H1 (cell line): ENCODE results near the gene ILDR2. TPM values are rescaled to one million over a fixed set of nuclear protein-coding genes. Genes with fewer than 3 reads are reported as not detected.
A peak's percentile ranks its signal among the peaks of the same experiment; 100 is the strongest.

Source experiments
- CTCF ChIA-PET: fragments of 300-600 bp; sonication (Branson Sonifier 250); formaldehyde crosslinking; loops from one replicate; lab custom pipeline; 2021; ENCODE audit not compliant: partially characterized antibody; lab: Charles Lee
- POLR2A ChIA-PET: fragments of 300-600 bp; sonication (Branson Sonifier 250); formaldehyde crosslinking; loops from one replicate; lab custom pipeline; 2021; ENCODE audit warnings: inconsistent platforms; ENCODE audit not compliant: partially characterized antibody; lab: Charles Lee
- DNase-seq, 2 experiments: peaks; one replicate each; pipeline versions ENCODE4 v3.0.0 to v3.0.0-alpha.2; 2010 to 2022; ENCODE audit warnings: low spot score in 2 of 2, low read depth in 1 of 2, mixed read lengths in 1 of 2
- FAIRE-seq: peaks from 2 replicates; lab custom pipeline; 2011; peaks lifted over from hg19 to GRCh38; lab: Jason Lieb, UNC
- H2AFZ ChIP-seq: 2 replicates; pipeline ENCODE4 v1.8.1; 2012; ENCODE audit warnings: low read length, inconsistent platforms
- H2AK5ac ChIP-seq: 2 replicates; pipeline ENCODE4 v1.6.1; 2013; ENCODE audit warnings: low read depth, low read length
- H2BK120ac ChIP-seq: replicated peaks from 2 replicates; pipeline ENCODE3; 2013; ENCODE audit warnings: low read depth, low read length, inconsistent platforms
- H2BK12ac ChIP-seq: 2 replicates; pipeline ENCODE4 v1.6.1; 2013; ENCODE audit warnings: low read depth, low read length
- H2BK15ac ChIP-seq: 2 replicates; pipeline ENCODE4 v1.6.1; 2013; ENCODE audit warnings: low read length
- H2BK20ac ChIP-seq: 2 replicates; pipeline ENCODE4 v1.6.1; 2013; ENCODE audit warnings: low read length
- H2BK5ac ChIP-seq: 2 replicates; pipeline ENCODE4 v1.6.1; 2013; ENCODE audit warnings: low read depth, low read length
- H3K14ac ChIP-seq: 2 replicates; pipeline ENCODE4 v1.6.1; 2013; ENCODE audit warnings: inconsistent platforms; ENCODE audit not compliant: insufficient read length
- H3K18ac ChIP-seq: 2 replicates; pipeline ENCODE4 v1.6.1; 2013; ENCODE audit warnings: low read length; ENCODE audit errors: extremely low read depth
- H3K23ac ChIP-seq: 2 replicates; pipeline ENCODE4 v1.6.1; 2013; ENCODE audit warnings: inconsistent platforms; ENCODE audit not compliant: insufficient read length
- H3K23me2 ChIP-seq: 2 replicates; pipeline ENCODE4 v1.6.1; 2013; ENCODE audit warnings: low read depth, low read length
- H3K27ac ChIP-seq: 2 replicates; pipeline ENCODE4 v1.6.1; 2011; ENCODE audit warnings: low read depth, low read length, inconsistent platforms
- H3K27me3 ChIP-seq, 4 experiments: replicated peaks in 1 of 4; 1 replicate in 1 of 4; 2 replicates in 3 of 4; pipeline versions ENCODE4 v1.6.1 to v1.8.1; 2011 to 2013; ENCODE audit warnings: low read length in 3 of 4, mild to moderate bottlenecking in 3 of 4, inconsistent platforms in 2 of 4, mixed read lengths in 2 of 4, moderate library complexity in 1 of 4; ENCODE audit not compliant: control insufficient read depth in 3 of 4, insufficient read depth in 3 of 4; ENCODE audit errors: extremely low read depth in 1 of 4
- H3K36me3 ChIP-seq, 4 experiments: 2 replicates each; pipeline versions ENCODE4 v1.6.1 to v1.8.1; 2011 to 2013; ENCODE audit warnings: mild to moderate bottlenecking in 4 of 4, low read length in 3 of 4, moderate library complexity in 2 of 4, control low read depth in 1 of 4, inconsistent platforms in 1 of 4; ENCODE audit not compliant: insufficient read depth in 4 of 4, control insufficient read depth in 2 of 4
- H3K4ac ChIP-seq: replicated peaks from 2 replicates; pipeline ENCODE3; 2013; ENCODE audit warnings: low read length, low read depth, mixed read lengths, inconsistent platforms; ENCODE audit not compliant: insufficient read length
- H3K4me1 ChIP-seq, 4 experiments: replicated peaks in 1 of 4; 1 replicate in 1 of 4; 2 replicates in 3 of 4; pipeline versions ENCODE4 v1.6.1 to v1.8.1; 2011 to 2013; ENCODE audit warnings: low read length in 3 of 4, inconsistent platforms in 2 of 4, mixed read lengths in 1 of 4; ENCODE audit not compliant: insufficient read depth in 4 of 4, control insufficient read depth in 3 of 4
- H3K4me2 ChIP-seq, 2 experiments: 2 replicates each; pipeline versions ENCODE4 v1.6.1 to v1.8.1; 2011 to 2013; ENCODE audit warnings: low read depth in 2 of 2, low read length in 2 of 2, control low read depth in 1 of 2, inconsistent platforms in 1 of 2, mild to moderate bottlenecking in 1 of 2; ENCODE audit not compliant: insufficient read depth in 1 of 2
- H3K4me3 ChIP-seq, 4 experiments: fragments of 200-600, 300-600 bp in 1 of 4; sonication (generic), shearing (Covaris generic), sonication (Bioruptor Twin) in 1 of 4; 2 replicates each; pipeline versions ENCODE4 v1.5.1 to v1.8.1; 2011 to 2016; ENCODE audit warnings: low read length in 4 of 4, low read depth in 3 of 4, control low read depth in 2 of 4, inconsistent platforms in 2 of 4, mild to moderate bottlenecking in 2 of 4, mixed read lengths in 1 of 4, moderate library complexity in 1 of 4; ENCODE audit not compliant: insufficient read depth in 2 of 4; ENCODE audit errors: extremely low read depth in 1 of 4
- H3K56ac ChIP-seq: replicated peaks from 2 replicates; pipeline ENCODE3; 2013; ENCODE audit warnings: low read depth, mild to moderate bottlenecking, mixed read lengths, low read length, inconsistent platforms; ENCODE audit not compliant: insufficient read length
- H3K79me1 ChIP-seq: 2 replicates; pipeline ENCODE4 v1.6.1; 2013; ENCODE audit warnings: low read depth, low read length, control low read depth
- H3K79me2 ChIP-seq, 2 experiments: 2 replicates each; pipeline versions ENCODE4 v1.6.1 to v1.8.1; 2012 to 2013; ENCODE audit warnings: low read length in 2 of 2, mild to moderate bottlenecking in 2 of 2, inconsistent platforms in 1 of 2; ENCODE audit not compliant: insufficient read depth in 2 of 2, control insufficient read depth in 1 of 2
- H3K9ac ChIP-seq, 4 experiments: replicated peaks in 1 of 4; 1 replicate in 1 of 4; 2 replicates in 3 of 4; pipeline versions ENCODE4 v1.6.1 to v1.8.1; 2011 to 2013; ENCODE audit warnings: low read depth in 3 of 4, low read length in 3 of 4, control low read depth in 2 of 4, mild to moderate bottlenecking in 2 of 4, moderate library complexity in 2 of 4, inconsistent platforms in 1 of 4; ENCODE audit errors: extremely low read depth in 1 of 4
- H3K9me3 ChIP-seq, 2 experiments: 2 replicates each; pipeline versions ENCODE4 v1.6.1 to v1.8.1; 2012 to 2013; ENCODE audit warnings: mild to moderate bottlenecking in 2 of 2, moderate library complexity in 2 of 2, control low read depth in 1 of 2, inconsistent platforms in 1 of 2, low read depth in 1 of 2, low read length in 1 of 2, mixed read lengths in 1 of 2; ENCODE audit not compliant: insufficient read depth in 2 of 2
- H4K20me1 ChIP-seq, 2 experiments: replicated peaks in 1 of 2; 2 replicates each; pipeline versions ENCODE3 to v1.8.1; 2011 to 2013; ENCODE audit warnings: inconsistent platforms in 2 of 2, low read length in 2 of 2, mild to moderate bottlenecking in 1 of 2; ENCODE audit not compliant: insufficient read depth in 2 of 2, control insufficient read depth in 1 of 2
- H4K5ac ChIP-seq: 2 replicates; pipeline ENCODE4 v1.6.1; 2013; ENCODE audit warnings: low read length, low read depth, mixed read lengths, inconsistent platforms; ENCODE audit not compliant: insufficient read length
- H4K8ac ChIP-seq: 2 replicates; pipeline ENCODE4 v1.8.0; 2013; ENCODE audit warnings: mild to moderate bottlenecking, moderate library complexity, low read length, inconsistent platforms; ENCODE audit not compliant: insufficient read depth; ENCODE audit errors: extremely low read depth
- H4K91ac ChIP-seq: replicated peaks from 2 replicates; pipeline ENCODE3; 2013; ENCODE audit warnings: low read length, mixed read lengths, inconsistent platforms; ENCODE audit not compliant: insufficient read length
- CBX8 ChIP-seq: fragments of 300-800, 300-1000 bp; sonication (generic); IDR thresholded peaks from 2 replicates; pipeline ENCODE4 v1.7.1; 2016; ENCODE audit warnings: low read depth, low read length, borderline replicate concordance
- CREB1 ChIP-seq: IDR thresholded peaks from 2 replicates; pipeline ENCODE4 v1.6.1; 2012; ENCODE audit warnings: inconsistent platforms
- EP300 ChIP-seq, 2 experiments: IDR thresholded peaks; 1 replicate in 1 of 2; 2 replicates in 1 of 2; pipeline ENCODE4 v1.6.1; 2011 to 2012; ENCODE audit warnings: low read depth in 2 of 2, low read length in 2 of 2, mild to moderate bottlenecking in 2 of 2, borderline replicate concordance in 1 of 2, inconsistent platforms in 1 of 2, moderate library complexity in 1 of 2
- GABPA ChIP-seq: IDR thresholded peaks from 2 replicates; pipeline ENCODE4 v1.6.1; 2011; ENCODE audit warnings: mild to moderate bottlenecking, low read length, moderate library complexity, borderline replicate concordance; ENCODE audit not compliant: insufficient read depth
- JUN ChIP-seq: IDR thresholded peaks from 2 replicates; pipeline ENCODE4 v1.6.1; 2011; ENCODE audit warnings: low read depth, mild to moderate bottlenecking, improper control_type of control experiment, low read length
- POU5F1 ChIP-seq: IDR thresholded peaks from 2 replicates; pipeline ENCODE4 v1.6.1; 2011; ENCODE audit warnings: low read depth, mild to moderate bottlenecking, low read length, moderate library complexity
- SP4 ChIP-seq: IDR thresholded peaks from 2 replicates; pipeline ENCODE4 v1.6.1; 2012; ENCODE audit warnings: low read length, inconsistent platforms
- YY1 ChIP-seq: IDR thresholded peaks from 2 replicates; pipeline ENCODE4 v1.6.1; 2011; ENCODE audit warnings: low read depth, mild to moderate bottlenecking, low read length
- WGBS, 2 experiments: shearing (Covaris generic) in 1 of 2; methylation state at CpG; one replicate each; pipeline versions ENCODE4 v1.1.6 to v1.1.7; 2013 to 2015; ENCODE audit warnings: low lambda C conversion rate in 2 of 2, mixed read lengths in 2 of 2, inconsistent platforms in 1 of 2, low coverage in 1 of 2, missing lambda C conversion rate in 1 of 2; ENCODE audit not compliant: insufficient replicate concordance in 2 of 2, insufficient coverage in 1 of 2, insufficient read length in 1 of 2; ENCODE audit errors: extremely low coverage in 1 of 2, missing lambda C conversion rate in 1 of 2; 5-methylcytosine and 5-hydroxymethylcytosine counted together
- polyA plus RNA-seq, 7 experiments: library from polyadenylated mRNA; depleted of rRNA in 3 of 7; stranded (reverse) in 5 of 7; unstranded in 2 of 7; fragments of >200 nt in 5 of 7; fragments of 200-250 nt in 2 of 7; gene quantifications; 1 replicate in 5 of 7; 2 replicates in 1 of 7; 4 replicates in 1 of 7; pipeline versions ENCODE4 v1.2.1 to v1.2.3, GENCODE V29; 2011 to 2013; ENCODE audit warnings: missing spikeins in 2 of 7, mixed read lengths in 2 of 7
- total RNA-seq: library from RNA; stranded (reverse); fragmentation: NEBNext Ultra II Directional; extraction: Animal tissue kit (Norgen Biotek cat#: 25700); gene quantifications from 2 replicates; pipeline ENCODE4 v1.2.1, GENCODE V29; 2021

Gene ILDR2
- total and polyA plus RNA-seq, 2 of the 8 experiments (the other 6 are each of a cell fraction or from before 2014, with no cell fraction given): 0.85 to 0.86 TPM

DNA sequence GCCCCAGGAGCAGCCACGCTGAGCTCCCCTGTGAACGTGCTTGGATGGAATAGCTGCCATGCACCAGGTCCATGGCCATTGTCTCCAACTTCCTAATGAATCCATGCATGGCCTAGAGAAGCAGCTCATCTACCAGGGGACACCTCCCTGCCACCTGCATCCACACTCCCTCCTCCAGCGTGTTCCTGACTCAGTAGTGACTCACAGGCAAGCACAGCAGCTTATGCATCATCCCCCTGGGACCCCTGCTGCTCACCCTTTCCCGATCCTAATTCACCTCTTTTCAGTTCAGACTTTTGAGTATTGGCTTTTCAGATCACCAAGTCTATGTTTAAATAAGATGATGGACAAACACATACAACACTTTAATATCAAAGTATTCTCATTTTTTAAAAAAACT, 59.4 kb downstream of the ILDR2 start:
- CTCF ChIA-PET: interaction anchor here (0.6 to 23.8 kb wide), 7 partner anchors 10 to 362 kb away, joined by 3 to 874 read pairs (median 5); no protein-coding TSS in a partner anchor
- 64% methylated on average over 4 of the region's 4 CpGs; no CpG with 5 or more reads in 1 of the 2 experiments for WGBS, 2 experiments
- no peak for FAIRE-seq

More for the DNA sequence above, 59.4 kb downstream of the ILDR2 start:
- Histone ChIP-seq H2BK5ac (no peak overlapping the region), H3K18ac (no peak overlapping the region), H4K8ac (no peak overlapping the region), H2BK12ac (peak overlapping the region; percentile 62; the same call in 1 of the 2 replicates), H3K56ac (no peak overlapping the region), H3K36me3 (no peaks in the 10 kb centered on the region), H2BK120ac (no peak overlapping the region), H3K23me2 (peaks cover 7% of the 10 kb centered on the region; the same call in 1 of the 2 replicates), H3K14ac (no peak overlapping the region), H3K9ac (no peak overlapping the region), H3K27me3 (peaks cover 2 to 19% (median 18%) of the 10 kb centered on the region in 4 experiments), H2AK5ac (no peak overlapping the region), H3K4me1 (peaks cover 0 to 4% (median 2%) of the 10 kb centered on the region in 4 experiments; a peak in 4 of 7 replicates), H4K91ac (no peak overlapping the region), H3K27ac (no peak overlapping the region), H2BK20ac (no peak overlapping the region), H4K5ac (no peak overlapping the region), H4K20me1 (no peaks in the 10 kb centered on the region), H3K4ac (no peak overlapping the region), H2AFZ (no peak overlapping the region), H3K4me2 (no peak overlapping the region), H3K79me2 (no peaks in the 10 kb centered on the region), H3K9me3 (peaks cover 0 to 4% of the 10 kb centered on the region in 2 experiments; a peak in 2 of 4 replicates), H3K23ac (no peak overlapping the region), H3K79me1 (no peaks in the 10 kb centered on the region), H2BK15ac (0 out of 2 replicates have a peak overlapping the region, but pooled peaks have one; percentile 40), H3K4me3 (no peak overlapping the region)
- POLR2A ChIA-PET: interaction anchor here (0.9 kb wide), 1 partner anchor 9 kb away, joined by 3 read pairs; no protein-coding TSS in a partner anchor
- TF ChIP-seq YY1: no peak
- TF ChIP-seq SP4: no peak
- no peak for TF ChIP-seq GABPA
- TF ChIP-seq CBX8: no peak
- no peak for TF ChIP-seq POU5F1
- TF ChIP-seq EP300 (IDR thresholded peaks at IDR 0.05; ENCODE audit: borderline replicate concordance in 1 of 2, low read depth in 2 of 2, low read length in 2 of 2): no peak
- TF ChIP-seq CREB1: no peak
- TF ChIP-seq JUN: no peak
- peak in 1 of 2 experiments; percentile 21 for DNase-seq
